K562 (cell line): Measurements from ENCODE around the gene MYMX.

Experiments used
- ATF3 ChIP-seq, 2 experiments: fragments of 450-650 bp in 1 of 2; sonication (generic) in 1 of 2; formaldehyde crosslinking in 1 of 2; IDR thresholded peaks in 1 of 2; conservative IDR thresholded peaks in 1 of 2; 2 replicates each; pipeline versions ENCODE4 v1.6.1 to v1.8.1; 2016 to 2023; ENCODE audit warnings: mild to moderate bottlenecking in 2 of 2, moderate library complexity in 2 of 2, inconsistent platforms in 1 of 2, missing genetic modification reagents in 1 of 2
- CCAR2 ChIP-seq: fragments of 200-400 bp; formaldehyde crosslinking; IDR thresholded peaks from 2 replicates; pipeline ENCODE4 v1.6.1; 2017; ENCODE audit warnings: mild to moderate bottlenecking, low read depth, low read length
- CEBPG ChIP-seq, 3 experiments: fragments of 200-800 bp in 1 of 3; sonication (Bioruptor generic) in 1 of 3; sonication (generic) in 1 of 3; formaldehyde crosslinking in 1 of 3; IDR thresholded peaks in 2 of 3; conservative IDR thresholded peaks in 1 of 3; 2 replicates each; pipeline versions ENCODE4 v1.6.1 to v1.8.0; 2016 to 2022; ENCODE audit warnings: missing compliant biosample characterization in 2 of 3, missing genetic modification characterization in 2 of 3, mild to moderate bottlenecking in 1 of 3, missing genetic modification reagents in 1 of 3
- CHD1 ChIP-seq: fragments of 200-600 bp; sonication (generic); IDR thresholded peaks from one replicate; pipeline ENCODE4 v1.6.1; 2012; ENCODE audit warnings: mild to moderate bottlenecking, moderate library complexity, low read length, inconsistent platforms
- CTCF ChIP-seq, 3 experiments: IDR thresholded peaks in 2 of 3; conservative IDR thresholded peaks in 1 of 3; 2 replicates each; pipeline ENCODE4 v1.5.1; 2011 to 2012; ENCODE audit warnings: low read length in 3 of 3, mild to moderate bottlenecking in 3 of 3, control low read depth in 2 of 3, improper control_type of control experiment in 1 of 3, inconsistent platforms in 1 of 3, low read depth in 1 of 3, mixed read lengths in 1 of 3, moderate library complexity in 1 of 3; ENCODE audit not compliant: insufficient read depth in 2 of 3
- GATA2 ChIP-seq: sonication (generic); formaldehyde crosslinking; IDR thresholded peaks from 2 replicates; pipeline ENCODE4 v1.4.0; 2020; ENCODE audit warnings: mild to moderate bottlenecking, missing genetic modification reagents
- HOMEZ ChIP-seq: fragments of 250-450 bp; sonication (Bioruptor Pico); IDR thresholded peaks from 2 replicates; pipeline ENCODE4 v1.4.0; 2020; ENCODE audit warnings: mild to moderate bottlenecking, moderate library complexity
- MAFG ChIP-seq: fragments of 450-650 bp; conservative IDR thresholded peaks from 2 replicates; pipeline ENCODE4 v1.6.1; 2016; ENCODE audit warnings: missing genetic modification characterization, missing compliant biosample characterization
- MAX ChIP-seq: sonication (generic); formaldehyde crosslinking; IDR thresholded peaks from 2 replicates; pipeline ENCODE4 v1.9.0; 2022; ENCODE audit warnings: mild to moderate bottlenecking, missing genetic modification reagents
- POLR2A ChIP-seq: fragments of 450-650 bp; conservative IDR thresholded peaks from 2 replicates; pipeline ENCODE4 v1.6.1; 2016
- SRF ChIP-seq, 2 experiments: fragments of 250-450, 450-650 bp in 1 of 2; sonication (Bioruptor Pico) in 1 of 2; sonication (generic) in 1 of 2; formaldehyde crosslinking; IDR thresholded peaks; 2 replicates each; pipeline versions ENCODE4 v1.5.0 to v1.5.1; 2020 to 2022; ENCODE audit warnings: mild to moderate bottlenecking in 1 of 2, missing genetic modification reagents in 1 of 2
- ZNF12 ChIP-seq: sonication (generic); formaldehyde crosslinking; IDR thresholded peaks from 2 replicates; pipeline ENCODE4 v1.4.0; 2020; ENCODE audit warnings: mild to moderate bottlenecking, missing genetic modification reagents

- no peak for TF ChIP-seq SRF (CRISPR knock-in tag; IDR thresholded peaks at IDR 0.05)
- TF ChIP-seq HOMEZ (CRISPR knock-in tag), result no peak
- no peak for TF ChIP-seq CTCF (IDR thresholded peaks at IDR 0.05 in 2 of 3, conservative IDR thresholded peaks at IDR 0.05 in 1 of 3; ENCODE audit: insufficient read depth in 2 of 3, low read depth in 1 of 3, low read length in 3 of 3)
- no peak for TF ChIP-seq POLR2A
- TF ChIP-seq CCAR2, result no peak
- TF ChIP-seq GATA2 (CRISPR knock-in tag), result no peak
- no peak for TF ChIP-seq MAFG
- TF ChIP-seq ATF3 (IDR thresholded peaks at IDR 0.05), result no peak
- no peak for TF ChIP-seq ATF3 (CRISPR knock-in tag; conservative IDR thresholded peaks at IDR 0.05)
- no peak for TF ChIP-seq CHD1
- TF ChIP-seq MAX (CRISPR knock-in tag), result no peak
- no peak for TF ChIP-seq ZNF12 (CRISPR knock-in tag)
- no peak for TF ChIP-seq CEBPG (CRISPR knock-in tag; IDR thresholded peaks at IDR 0.05)
- TF ChIP-seq CEBPG (tag; conservative IDR thresholded peaks at IDR 0.05 in 1 of 2, IDR thresholded peaks at IDR 0.05 in 1 of 2), result no peak
Measured at GRCh38 chr6:44221961-44222335, 5.2 kb downstream of the MYMX start.
